GM04504 (cell line): ENCODE measurements around the gene SLC35F3.
A peak's percentile ranks its signal among the peaks of the same experiment; 100 is the strongest.

Experiments
- DNase-seq: peaks from one replicate; pipeline ENCODE4 v3.0.0-alpha.2; 2012; ENCODE audit warnings: low read depth

SLC35F3 gene

DNA sequence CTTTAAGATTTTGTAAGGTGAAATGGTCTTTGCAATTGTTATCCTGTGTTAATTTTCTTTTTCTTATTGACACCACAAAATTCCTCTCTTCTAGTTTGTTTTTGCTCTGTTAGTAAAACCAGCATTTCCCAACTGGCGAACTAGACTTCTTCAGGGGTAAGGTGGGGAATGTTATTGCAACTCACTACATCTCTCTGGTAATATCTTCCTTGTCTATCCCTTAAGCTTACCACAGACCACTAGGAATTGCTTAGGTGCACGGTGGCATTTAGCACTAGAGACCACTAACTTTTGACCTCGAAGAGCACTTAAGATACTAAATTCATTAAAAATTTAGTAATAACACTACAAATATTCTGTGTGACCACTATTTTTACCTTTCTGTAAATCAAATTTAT is 464.6 kb downstream of the SLC35F3 start:
- DNase-seq: no peak

DNA sequence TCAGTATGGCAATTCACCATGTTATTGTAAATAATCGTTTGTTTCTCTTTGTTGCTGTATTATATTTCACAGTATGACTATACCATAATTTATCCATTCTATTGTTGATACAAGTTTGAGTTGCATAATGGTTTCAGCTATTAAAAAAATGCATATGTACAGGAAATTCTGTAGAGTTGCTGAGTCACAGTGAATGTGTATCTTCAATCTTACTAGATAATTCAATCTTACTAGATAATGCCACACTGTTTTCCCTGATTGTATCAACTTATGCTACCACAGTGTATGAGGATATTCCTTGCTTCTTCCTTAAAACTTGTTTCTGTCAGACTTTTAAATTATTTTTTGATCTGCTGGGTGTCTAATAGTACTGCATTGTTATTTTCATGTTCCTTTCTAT is 465.3 kb downstream of the SLC35F3 start:
- DNase-seq: no peak

DNA sequence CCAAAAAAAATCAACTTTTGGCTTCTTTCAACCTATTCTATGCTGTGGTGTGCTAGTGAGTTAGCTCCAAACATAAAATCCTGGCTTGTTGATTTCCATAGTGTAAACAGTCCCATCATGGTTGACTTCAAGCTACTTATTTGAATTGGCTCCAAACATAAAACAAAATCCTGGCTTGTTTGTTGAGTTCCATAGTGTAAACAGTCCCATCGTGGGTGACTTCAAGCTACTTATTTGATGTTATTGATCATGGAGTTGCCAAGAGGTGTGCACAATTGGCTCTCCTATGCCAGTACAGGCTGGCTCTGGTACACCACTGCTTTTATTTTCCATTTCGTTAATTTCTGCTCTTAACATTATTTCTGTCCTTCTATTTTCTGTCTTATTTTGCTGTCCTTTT is 466.9 kb downstream of the SLC35F3 start:
- DNase-seq: no peak

DNA sequence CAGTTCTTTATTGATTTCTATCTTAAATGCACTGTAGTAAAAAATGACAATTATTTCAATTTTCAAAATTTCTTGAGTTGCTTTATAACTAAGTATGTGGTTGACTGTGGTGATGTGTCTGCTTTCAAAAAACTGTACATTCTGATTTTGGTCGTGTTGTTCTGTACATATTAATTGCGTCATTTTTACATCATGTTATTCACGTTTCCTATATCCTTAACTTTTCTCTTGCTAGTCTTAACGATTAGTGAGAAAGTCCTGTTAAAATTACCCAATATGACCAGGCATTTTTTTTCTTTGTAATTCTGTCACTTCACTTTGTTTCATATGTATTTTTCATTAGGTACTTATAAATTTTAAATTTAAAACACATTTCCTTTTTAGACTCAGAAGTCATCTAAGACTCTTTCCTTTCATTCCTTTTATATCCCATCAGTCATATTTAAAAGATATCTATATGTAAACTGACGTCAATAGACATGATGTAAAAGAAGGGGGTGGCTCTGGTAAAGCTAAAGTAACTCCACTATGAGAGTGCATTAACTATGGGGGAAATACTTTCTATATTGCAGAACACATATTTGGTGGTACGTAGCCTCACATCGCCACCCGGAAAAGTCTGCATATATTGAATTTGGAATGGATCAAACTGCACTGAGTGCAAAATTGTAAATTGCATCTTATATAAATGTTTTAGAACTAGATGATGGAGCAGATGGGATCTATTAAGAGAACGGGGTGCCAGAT is 467.7 kb downstream of the SLC35F3 start:
- DNase-seq: no peak

DNA sequence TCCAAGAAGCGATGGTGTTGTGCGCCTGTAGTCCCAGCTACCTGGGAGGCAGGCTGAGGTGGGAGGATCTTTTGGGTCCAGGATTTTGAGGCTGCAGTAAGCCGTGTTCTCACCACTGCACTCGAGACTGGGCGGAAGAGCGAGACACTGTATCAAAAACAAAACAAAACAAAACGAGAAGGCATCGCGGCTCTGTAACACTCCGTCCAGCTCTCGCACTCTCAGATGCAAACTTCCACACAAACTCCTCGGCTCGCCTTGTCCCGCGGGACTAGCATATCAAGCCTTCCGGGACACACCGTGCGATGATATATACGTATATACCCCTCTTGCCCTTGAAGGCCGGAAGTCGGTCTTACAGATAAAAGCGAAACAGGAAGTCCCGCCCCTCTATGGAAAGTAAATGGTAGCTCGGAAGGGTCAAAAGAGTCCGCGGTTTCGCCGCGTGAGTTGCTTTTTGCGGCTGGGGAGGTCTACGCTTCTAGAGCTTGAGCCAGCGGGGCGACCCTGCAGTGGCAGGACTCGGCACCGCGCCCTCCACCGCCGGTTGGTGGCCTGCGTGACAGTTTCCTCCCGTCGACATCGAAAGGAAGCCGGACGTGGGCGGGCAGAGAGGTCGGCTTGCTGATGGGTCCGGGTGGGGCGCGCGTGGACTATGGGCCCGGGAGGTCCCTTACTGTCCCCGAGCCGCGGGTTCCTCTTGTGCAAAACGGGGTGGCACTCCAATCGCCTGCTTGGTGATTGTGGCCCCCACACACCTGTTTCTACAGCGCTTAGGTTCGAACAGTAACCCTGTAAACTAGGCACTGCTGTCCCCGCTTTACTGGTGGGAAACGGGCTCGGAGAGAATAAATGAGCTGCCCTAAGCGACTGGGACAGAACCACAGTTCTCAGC is 468.8 kb downstream of the SLC35F3 start, which contains the start of gene COA6:
TSS of gene COA6 (plus strand) at position 393 of the 895 bp plus-strand sequence. CDS start at position 404, 11 bp downstream.
- DNase-seq: peak; percentile 92

DNA sequence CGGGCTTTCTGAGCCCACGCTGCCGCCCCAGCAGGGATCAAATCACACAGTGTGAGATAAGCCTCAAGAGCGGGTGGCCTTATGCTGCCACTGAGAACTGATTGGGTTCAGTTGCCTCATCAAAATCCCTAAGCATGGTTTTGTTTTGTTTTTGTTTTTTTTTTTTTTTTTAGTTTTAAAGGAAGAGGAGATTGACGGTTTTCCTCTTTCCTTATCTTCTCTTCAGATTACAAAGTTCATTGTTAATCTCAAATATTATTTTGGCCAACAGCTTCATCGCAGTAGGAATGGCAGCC is 469.4 kb downstream of the SLC35F3 start:
- no peak for DNase-seq
